Nephron progenitor cell (in vitro differentiated cells): Measurements from ENCODE around the gene MMP25.

Experiments
- DNase-seq: peaks from one replicate; pipeline ENCODE4 v3.0.0; 2021
- H3K27ac Mint-ChIP-seq: 2 replicates; pipeline ENCODE4 v1.8.0; 2021; ENCODE audit warnings: mild to moderate bottlenecking, moderate library complexity, mixed read lengths
- H3K27me3 Mint-ChIP-seq: 2 replicates; pipeline ENCODE4 v1.8.0; 2021; ENCODE audit warnings: mild to moderate bottlenecking, low read depth, mixed read lengths; ENCODE audit not compliant: poor library complexity
- H3K36me3 Mint-ChIP-seq: 2 replicates; pipeline ENCODE4 v1.8.0; 2021; ENCODE audit warnings: low read depth, mixed read lengths
- H3K4me1 Mint-ChIP-seq: 2 replicates; pipeline ENCODE4 v1.8.0; 2021; ENCODE audit warnings: mixed read lengths
- H3K4me3 Mint-ChIP-seq: 2 replicates; pipeline ENCODE4 v1.8.0; 2021; ENCODE audit warnings: mild to moderate bottlenecking, moderate library complexity, mixed read lengths
- H3K9me3 Mint-ChIP-seq: 2 replicates; pipeline ENCODE4 v1.8.0; 2021; ENCODE audit warnings: mild to moderate bottlenecking, moderate library complexity, mixed read lengths
- CTCF ChIP-seq: fragments of 200-600 bp; sonication (generic); IDR thresholded peaks from 2 replicates; pipeline ENCODE4 v1.5.0; 2021; ENCODE audit warnings: antibody characterized with exemption

The MMP25 gene

GRCh38 chr16:3026609-3027488 lies 19.5 kb upstream of the MMP25 start:
- peaks cover 11% of the 10 kb centered on the region for H3K27me3 Mint-ChIP-seq
- H3K4me3 Mint-ChIP-seq = peak overlapping the region; percentile 50
- H3K4me1 Mint-ChIP-seq = peaks cover 31% of the 10 kb centered on the region
- TF ChIP-seq CTCF = no peak
- DNase-seq = no peak
- H3K27ac Mint-ChIP-seq = no peak overlapping the region
- H3K9me3 Mint-ChIP-seq = no peaks in the 10 kb centered on the region
- peaks cover 23% of the 10 kb centered on the region for H3K36me3 Mint-ChIP-seq

GRCh38 chr16:3027489-3027795 lies 18.9 kb upstream of the MMP25 start:
- Mint-ChIP-seq H3K9me3 (no peaks in the 10 kb centered on the region), H3K4me1 (peaks cover 26% of the 10 kb centered on the region), H3K27ac (no peak overlapping the region), H3K36me3 (peaks cover 23% of the 10 kb centered on the region), H3K27me3 (peaks cover 16% of the 10 kb centered on the region), H3K4me3 (no peak overlapping the region)
- no peak for TF ChIP-seq CTCF
- no peak for DNase-seq

- TF ChIP-seq CTCF = peak; percentile 79
- peaks cover 23% of the 10 kb centered on the region for H3K27me3 Mint-ChIP-seq
- no peak overlapping the region for H3K27ac Mint-ChIP-seq
- H3K36me3 Mint-ChIP-seq = peaks cover 23% of the 10 kb centered on the region
- no peak overlapping the region for H3K4me3 Mint-ChIP-seq
- no peaks in the 10 kb centered on the region for H3K9me3 Mint-ChIP-seq
- DNase-seq = peak; percentile 97
- H3K4me1 Mint-ChIP-seq = peaks cover 23% of the 10 kb centered on the region
Observed at GRCh38 chr16:3027983-3028715, 18.2 kb upstream of the MMP25 start.

GRCh38 chr16:3028716-3029319 lies 17.5 kb upstream of the MMP25 start:
- H3K27ac Mint-ChIP-seq = no peak overlapping the region
- H3K9me3 Mint-ChIP-seq = no peaks in the 10 kb centered on the region
- TF ChIP-seq CTCF = no peak
- H3K4me1 Mint-ChIP-seq = peaks cover 17% of the 10 kb centered on the region
- no peak for DNase-seq
- peaks cover 23% of the 10 kb centered on the region for H3K36me3 Mint-ChIP-seq
- peaks cover 30% of the 10 kb centered on the region for H3K27me3 Mint-ChIP-seq
- H3K4me3 Mint-ChIP-seq = no peak overlapping the region

- no peak overlapping the region for H3K4me3 Mint-ChIP-seq
- H3K27ac Mint-ChIP-seq = no peak overlapping the region
- no peak for TF ChIP-seq CTCF
- no peaks in the 10 kb centered on the region for H3K9me3 Mint-ChIP-seq
- H3K27me3 Mint-ChIP-seq = peaks cover 38% of the 10 kb centered on the region
- DNase-seq = no peak
- H3K4me1 Mint-ChIP-seq = peaks cover 11% of the 10 kb centered on the region
- H3K36me3 Mint-ChIP-seq = peaks cover 19% of the 10 kb centered on the region
Observed at GRCh38 chr16:3029491-3030221, 16.7 kb upstream of the MMP25 start.
